Measurements from ENCODE around the gene NELFCD.
A peak's percentile ranks its signal among the peaks of the same experiment; 100 is the strongest.

Gene NELFCD

GRCh38 chr20:58967652-58968429 lies 13.2 kb upstream of the NELFCD start:
- H3K79me2 ChIP-seq (ENCODE audit: low read length) = no peaks in the 10 kb centered on the region
- H2AFZ ChIP-seq (ENCODE audit: low read length) = no peak overlapping the region
- no peak overlapping the region for H3K27ac ChIP-seq (ENCODE audit: low read length)
- H4K20me1 ChIP-seq (ENCODE audit: insufficient read depth, low read length) = no peaks in the 10 kb centered on the region
- no peaks in the 10 kb centered on the region; the same call in 1 of the 2 replicates for H3K9me3 ChIP-seq (replicated peaks; ENCODE audit: insufficient read depth, low read length)
- DNase-seq = no peak
- H3K36me3 ChIP-seq (replicated peaks; ENCODE audit: insufficient read depth, low read length) = no peaks in the 10 kb centered on the region
- H3K4me2 ChIP-seq (ENCODE audit: low read depth, low read length) = no peak overlapping the region
- 0 out of 2 replicates have a peak, but pooled peaks cover 11% of the 10 kb centered on the region for H3K27me3 ChIP-seq (replicated peaks; ENCODE audit: insufficient read depth, low read length)
- no peak for TF ChIP-seq CTCF (IDR thresholded peaks at IDR 0.05; ENCODE audit: low read length)
- H3K9me2 ChIP-seq (replicated peaks; ENCODE audit: insufficient read depth, low read length) = no peaks in the 10 kb centered on the region
- no peak overlapping the region for H3K4me3 ChIP-seq (ENCODE audit: low read length)
- H3F3A ChIP-seq (ENCODE audit: insufficient read depth, low read length) = no peaks in the 10 kb centered on the region
- H3K4me1 ChIP-seq (ENCODE audit: low read length) = no peaks in the 10 kb centered on the region
- no peak overlapping the region for H3K9ac ChIP-seq (ENCODE audit: low read length)

DNA sequence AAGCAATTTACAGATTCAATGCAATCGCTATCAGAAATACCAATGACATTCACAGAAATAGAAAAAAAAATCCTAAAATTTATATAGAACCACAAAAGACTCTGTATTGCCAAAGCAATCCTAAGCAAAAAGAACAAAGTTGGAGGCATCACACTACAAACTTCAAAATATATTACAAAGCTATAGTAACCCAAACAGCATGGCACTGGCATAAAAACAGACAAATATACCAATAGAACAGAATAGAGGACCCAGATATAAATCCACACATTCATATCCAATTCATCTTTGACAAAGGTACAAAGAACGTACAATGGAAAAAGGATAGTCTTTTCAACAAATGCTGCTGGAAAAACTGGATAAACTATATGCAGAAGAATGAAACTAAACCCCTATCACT lies 11.6 kb upstream of the NELFCD start:
- Histone ChIP-seq H3K9ac (ENCODE audit: low read length) (no peak overlapping the region), H3K36me3 (replicated peaks; ENCODE audit: insufficient read depth, low read length) (no peaks in the 10 kb centered on the region), H2AFZ (ENCODE audit: low read length) (no peak overlapping the region), H3K4me3 (ENCODE audit: low read length) (no peak overlapping the region), H3K27ac (ENCODE audit: low read length) (no peak overlapping the region), H3K9me2 (replicated peaks; ENCODE audit: insufficient read depth, low read length) (no peaks in the 10 kb centered on the region), H3K79me2 (ENCODE audit: low read length) (no peaks in the 10 kb centered on the region), H3K9me3 (replicated peaks; ENCODE audit: insufficient read depth, low read length) (no peaks in the 10 kb centered on the region; the same call in 1 of the 2 replicates), H3K4me1 (ENCODE audit: low read length) (no peaks in the 10 kb centered on the region), H3F3A (ENCODE audit: insufficient read depth, low read length) (no peaks in the 10 kb centered on the region), H3K27me3 (replicated peaks; ENCODE audit: insufficient read depth, low read length) (0 out of 2 replicates have a peak, but pooled peaks cover 11% of the 10 kb centered on the region), H3K4me2 (ENCODE audit: low read depth, low read length) (no peak overlapping the region), H4K20me1 (ENCODE audit: insufficient read depth, low read length) (no peaks in the 10 kb centered on the region)
- DNase-seq = no peak
- TF ChIP-seq CTCF (IDR thresholded peaks at IDR 0.05; ENCODE audit: low read length) (no peak), EZH2 (optimal IDR thresholded peaks at IDR 0.05; ENCODE audit: low read depth, low read length) (no peak), EZH2phosphoT487 (IDR thresholded peaks at IDR 0.05; ENCODE audit: low read length) (no peak)

DNA sequence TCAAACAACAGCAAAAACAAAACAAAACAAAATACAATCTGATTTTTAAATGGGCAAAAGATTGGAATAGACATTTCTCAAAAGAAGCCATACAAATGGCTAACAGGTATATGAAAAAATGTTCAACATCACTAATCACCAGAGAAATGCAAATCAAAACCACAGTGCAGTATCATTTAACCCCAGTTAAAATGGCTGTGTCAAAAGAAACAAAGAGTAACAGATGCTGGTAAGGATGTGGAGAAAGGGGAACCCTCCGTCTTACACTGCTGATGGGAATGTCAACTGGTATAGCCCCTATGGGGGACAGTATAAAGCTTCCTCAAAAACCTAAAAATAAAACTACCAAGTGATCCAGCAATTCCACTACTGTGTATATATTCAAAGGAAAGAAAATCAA lies 10.9 kb upstream of the NELFCD start:
- no peak overlapping the region for H3K4me3 ChIP-seq (ENCODE audit: low read length)
- H3K27ac ChIP-seq (ENCODE audit: low read length) = no peak overlapping the region
- H2AFZ ChIP-seq (ENCODE audit: low read length) = no peak overlapping the region
- H3K9ac ChIP-seq (ENCODE audit: low read length) = no peak overlapping the region
- no peaks in the 10 kb centered on the region for H3F3A ChIP-seq (ENCODE audit: insufficient read depth, low read length)
- H4K20me1 ChIP-seq (ENCODE audit: insufficient read depth, low read length) = no peaks in the 10 kb centered on the region
- H3K27me3 ChIP-seq (replicated peaks; ENCODE audit: insufficient read depth, low read length) = 0 out of 2 replicates have a peak, but pooled peaks cover 11% of the 10 kb centered on the region
- TF ChIP-seq EZH2 (optimal IDR thresholded peaks at IDR 0.05; ENCODE audit: low read depth, low read length) = no peak
- TF ChIP-seq CTCF (IDR thresholded peaks at IDR 0.05; ENCODE audit: low read length) = no peak
- no peak for TF ChIP-seq EZH2phosphoT487 (IDR thresholded peaks at IDR 0.05; ENCODE audit: low read length)
- H3K4me2 ChIP-seq (ENCODE audit: low read depth, low read length) = no peak overlapping the region
- H3K9me3 ChIP-seq (replicated peaks; ENCODE audit: insufficient read depth, low read length) = no peaks in the 10 kb centered on the region; the same call in 1 of the 2 replicates
- no peaks in the 10 kb centered on the region for H3K4me1 ChIP-seq (ENCODE audit: low read length)
- DNase-seq = peak; percentile 14
- no peaks in the 10 kb centered on the region for H3K79me2 ChIP-seq (ENCODE audit: low read length)
- no peaks in the 10 kb centered on the region for H3K9me2 ChIP-seq (replicated peaks; ENCODE audit: insufficient read depth, low read length)
- H3K36me3 ChIP-seq (replicated peaks; ENCODE audit: insufficient read depth, low read length) = no peaks in the 10 kb centered on the region
